Large intestine (tissue), 3 donors: Measurements from ENCODE around the gene ST8SIA6. TPM values are rescaled to one million over a fixed set of nuclear protein-coding genes. Genes with fewer than 3 reads are reported as not detected.
"Not testable (repeated sequence)": the region's sequence is repeated elsewhere in the genome, so short reads cannot be mapped to it uniquely, and the experiment has no call there.

ENCODE experiments used
- DNase-seq, 2 donors: peaks; one replicate each; pipeline versions ENCODE4 v3.0.0 to v3.0.0-alpha.2; 2013
- H3K27ac ChIP-seq: one replicate; pipeline ENCODE4 v1.5.1; 2013; ENCODE audit warnings: low read length
- H3K27me3 ChIP-seq: 2 replicates; pipeline ENCODE4 v1.6.1; 2013; ENCODE audit warnings: low read length; ENCODE audit not compliant: control insufficient read depth, insufficient read depth
- H3K36me3 ChIP-seq: 2 replicates; pipeline ENCODE4 v1.6.1; 2013; ENCODE audit warnings: low read length; ENCODE audit not compliant: control insufficient read depth, insufficient read depth
- H3K4me1 ChIP-seq: one replicate; pipeline ENCODE4 v1.6.1; 2013; ENCODE audit warnings: low read length; ENCODE audit not compliant: control insufficient read depth, insufficient read depth
- H3K4me3 ChIP-seq: one replicate; pipeline ENCODE4 v1.5.1; 2013; ENCODE audit warnings: low read length
- H3K9me3 ChIP-seq: one replicate; pipeline ENCODE4 v1.6.1; 2013; ENCODE audit warnings: mild to moderate bottlenecking, low read depth, low read length, moderate library complexity; ENCODE audit not compliant: control insufficient read depth
- WGBS: methylation state at CpG from one replicate; pipeline ENCODE4 v1.1.5; 2013; ENCODE audit warnings: low lambda C conversion rate; ENCODE audit not compliant: insufficient coverage; 5-methylcytosine and 5-hydroxymethylcytosine counted together
- polyA plus RNA-seq: library from polyadenylated mRNA; unstranded; fragments of 120-200 nt; gene quantifications from one replicate; pipeline ENCODE4 v1.2.1, GENCODE V29; 2013

The ST8SIA6 gene
- polyA plus RNA-seq, 1 donor = 3.0 TPM

- no peaks in the 10 kb centered on the region for H3K9me3 ChIP-seq
- 69% methylated on average over 2 of the region's 4 CpGs for WGBS
- H3K4me3 ChIP-seq = no peak overlapping the region
- no peaks in the 10 kb centered on the region for H3K4me1 ChIP-seq
- no peaks in the 10 kb centered on the region for H3K36me3 ChIP-seq
- DNase-seq = no peak
- H3K27me3 ChIP-seq = no peaks in the 10 kb centered on the region
- no peak overlapping the region for H3K27ac ChIP-seq
Measured at GRCh38 chr10:17348011-17348500, 106.3 kb downstream of the ST8SIA6 start.

GRCh38 chr10:17344206-17344605 lies 110.2 kb downstream of the ST8SIA6 start:
- Histone ChIP-seq H3K36me3 (no peaks in the 10 kb centered on the region), H3K4me3 (no peak overlapping the region), H3K27ac (no peak overlapping the region), H3K4me1 (no peaks in the 10 kb centered on the region), H3K27me3 (no peaks in the 10 kb centered on the region), H3K9me3 (peaks cover 11% of the 10 kb centered on the region)
- no peak for DNase-seq
- no CpG with 5 or more reads among the region's 4 CpGs for WGBS

DNA sequence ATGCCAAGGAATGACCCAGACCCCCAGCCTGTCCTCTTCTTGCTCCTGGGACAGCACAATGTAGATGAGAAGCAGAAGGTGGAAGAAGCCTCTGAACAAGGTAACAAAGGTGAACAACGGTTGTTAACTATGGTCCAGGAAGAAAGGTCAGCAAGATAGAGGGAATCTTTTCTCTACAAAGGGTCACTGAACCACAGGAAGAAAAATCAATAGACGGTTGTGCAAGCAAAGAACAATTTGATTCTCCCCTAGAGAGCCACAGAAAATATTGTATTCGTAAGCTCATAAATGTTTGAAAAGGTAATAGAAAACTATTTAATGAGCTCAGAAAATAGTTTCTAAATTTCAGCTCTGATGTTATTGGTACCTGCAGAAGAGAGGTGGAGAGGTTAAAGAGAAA lies 111.3 kb downstream of the ST8SIA6 start:
- no peaks in the 10 kb centered on the region for H3K4me1 ChIP-seq
- H3K36me3 ChIP-seq = no peaks in the 10 kb centered on the region
- H3K27ac ChIP-seq = no peak overlapping the region
- peak in 1 of 2 donors; percentile 29 for DNase-seq
- no peaks in the 10 kb centered on the region for H3K27me3 ChIP-seq
- H3K4me3 ChIP-seq = no peak overlapping the region
- WGBS = no CpG with 5 or more reads among the region's 3 CpGs
- H3K9me3 ChIP-seq = peaks cover 11% of the 10 kb centered on the region

- DNase-seq = no peak
- Histone ChIP-seq H3K4me1 (no peaks in the 10 kb centered on the region), H3K27ac (no peak overlapping the region), H3K36me3 (no peaks in the 10 kb centered on the region), H3K27me3 (no peaks in the 10 kb centered on the region), H3K4me3 (no peak overlapping the region), H3K9me3 (peaks cover 11% of the 10 kb centered on the region)
- WGBS = 98% methylated on average over 4 of the region's 13 CpGs
Measured at GRCh38 chr10:17340144-17340829, 114.1 kb downstream of the ST8SIA6 start.

- Histone ChIP-seq H3K4me1 (no peaks in the 10 kb centered on the region), H3K27me3 (no peaks in the 10 kb centered on the region), H3K27ac (no peak overlapping the region), H3K9me3 (peaks cover 2% of the 10 kb centered on the region), H3K4me3 (no peak overlapping the region), H3K36me3 (no peaks in the 10 kb centered on the region)
- DNase-seq = no peak
- 100% methylated on average over 2 of the region's 2 CpGs for WGBS
Measured at GRCh38 chr10:17335065-17335464, 119.3 kb downstream of the ST8SIA6 start.

GRCh38 chr10:17330501-17330900 lies 123.9 kb downstream of the ST8SIA6 start:
- Histone ChIP-seq H3K4me1 (no peaks in the 10 kb centered on the region), H3K9me3 (no peaks in the 10 kb centered on the region), H3K4me3 (no peak overlapping the region), H3K36me3 (no peaks in the 10 kb centered on the region), H3K27ac (no peak overlapping the region), H3K27me3 (no peaks in the 10 kb centered on the region)
- no CpG with 5 or more reads among the region's 2 CpGs for WGBS
- no peak for DNase-seq

DNA sequence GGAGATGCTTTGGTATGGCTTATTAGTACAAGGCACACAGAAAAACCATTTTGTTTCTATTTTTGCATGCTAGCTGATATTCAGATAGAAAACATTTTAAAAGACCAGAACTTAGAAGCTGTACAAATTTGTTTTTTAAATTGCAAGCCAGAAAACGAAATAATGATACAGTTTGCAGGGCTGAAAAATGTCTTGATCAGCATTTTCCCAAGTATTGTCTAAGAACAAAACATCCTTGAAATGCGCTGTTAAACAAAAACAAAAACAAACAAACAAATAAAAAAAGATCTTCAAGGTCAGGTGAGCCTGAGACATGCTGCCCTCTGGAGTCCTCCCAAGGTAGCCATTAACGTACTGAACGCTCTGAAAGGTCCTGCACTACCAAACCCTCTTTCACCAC lies 128.0 kb downstream of the ST8SIA6 start:
- Histone ChIP-seq H3K9me3 (no peaks in the 10 kb centered on the region), H3K27me3 (no peaks in the 10 kb centered on the region), H3K36me3 (no peaks in the 10 kb centered on the region), H3K4me3 (no peak overlapping the region), H3K27ac (no peak overlapping the region), H3K4me1 (no peaks in the 10 kb centered on the region)
- no peak for DNase-seq
- whole genome bisulfite sequencing = 97% methylated on average over 3 of the region's 4 CpGs

DNA sequence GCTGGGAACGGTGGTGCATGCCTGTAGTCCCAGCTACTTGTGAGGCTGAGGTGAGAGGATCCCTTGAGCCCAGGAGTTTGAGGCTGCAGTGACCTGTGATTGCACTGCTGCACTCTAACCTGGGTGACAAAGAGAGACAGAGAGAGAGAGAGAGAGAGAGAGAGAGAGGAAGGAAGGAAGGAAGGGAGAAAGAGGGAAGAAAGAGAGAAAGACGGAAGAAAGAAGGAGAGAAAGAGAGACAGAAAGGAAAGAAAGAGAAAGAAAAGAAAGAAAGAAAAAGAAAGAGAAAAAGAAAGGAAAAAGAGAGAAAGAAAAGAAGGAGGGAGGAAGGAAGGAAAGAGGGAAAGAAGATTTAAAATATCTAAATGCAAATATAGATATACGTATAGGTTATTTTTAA lies 132.4 kb downstream of the ST8SIA6 start:
- H3K4me1 ChIP-seq, H3K27ac ChIP-seq, DNase-seq, H3K9me3 ChIP-seq, H3K27me3 ChIP-seq, H3K4me3 ChIP-seq, H3K36me3 ChIP-seq: not testable (repeated sequence)
- 90% methylated on average over 2 of the region's 3 CpGs for WGBS

- WGBS = 100% methylated on average over 1 of the region's 1 CpG
- H3K4me3 ChIP-seq = no peak overlapping the region
Measured at GRCh38 chr10:17316488-17317170, 137.8 kb downstream of the ST8SIA6 start.

DNA sequence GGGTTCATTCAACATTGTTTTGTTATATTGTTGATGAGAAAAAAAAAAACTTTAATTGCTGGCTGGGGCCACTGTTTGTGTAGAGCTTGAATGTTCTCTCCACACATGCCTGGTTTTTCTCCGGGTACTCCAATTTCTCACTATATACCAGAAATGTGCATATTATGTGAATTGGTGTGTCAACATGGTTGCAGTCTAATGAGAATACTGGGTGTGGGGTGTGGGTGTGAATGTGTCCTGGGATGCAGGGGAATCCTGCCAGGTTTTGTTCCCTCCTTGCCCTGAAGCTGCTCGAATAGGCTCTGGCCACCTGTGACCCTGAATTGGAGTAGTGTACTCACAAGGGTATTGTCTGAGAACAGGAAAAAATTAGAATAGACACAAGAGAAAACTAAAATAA lies 145.0 kb downstream of the ST8SIA6 start:
- WGBS = no CpG with 5 or more reads among the region's 2 CpGs
- H3K27me3 ChIP-seq = no peaks in the 10 kb centered on the region
- no peak for DNase-seq
- no peak overlapping the region for H3K27ac ChIP-seq
- H3K9me3 ChIP-seq = no peaks in the 10 kb centered on the region
- H3K4me3 ChIP-seq = no peak overlapping the region
- H3K36me3 ChIP-seq = no peaks in the 10 kb centered on the region
- no peaks in the 10 kb centered on the region for H3K4me1 ChIP-seq

More at GRCh38 chr10:17316488-17317170, 137.8 kb downstream of the ST8SIA6 start:
- no peaks in the 10 kb centered on the region for H3K9me3 ChIP-seq
- H3K4me1 ChIP-seq = no peaks in the 10 kb centered on the region
- H3K27me3 ChIP-seq = no peaks in the 10 kb centered on the region
- no peak for DNase-seq
- no peak overlapping the region for H3K27ac ChIP-seq
- H3K36me3 ChIP-seq = no peaks in the 10 kb centered on the region
